RWPE2 (cell line): ENCODE results near the gene MNT.

Experiments used
- ATAC-seq: fragments of 200-7000 bp; cut with Tn5 transposase; 3 replicates; pipeline ENCODE4 v1.9.1; 2021; ENCODE audit warnings: low read depth
- DNase-seq: peaks from one replicate; pipeline ENCODE4 v3.0.0-alpha.2; 2020; ENCODE audit warnings: low spot score
- H3K27ac ChIP-seq: fragments of 450-650 bp; 2 replicates; pipeline ENCODE4 v1.5.1; 2017; ENCODE audit warnings: mild to moderate bottlenecking; ENCODE audit not compliant: poor library complexity, severe bottlenecking
- H3K27me3 ChIP-seq: fragments of 250-450 bp; sonication (Bioruptor Pico); 2 replicates; pipeline ENCODE4 v1.5.1; 2021; ENCODE audit warnings: mild to moderate bottlenecking, moderate library complexity; ENCODE audit not compliant: insufficient read depth, poor library complexity, severe bottlenecking
- H3K36me3 ChIP-seq: fragments of 250-450 bp; sonication (Bioruptor Pico); 2 replicates; pipeline ENCODE4 v1.5.1; 2020; ENCODE audit warnings: low read depth, mild to moderate bottlenecking, moderate library complexity
- H3K4me1 ChIP-seq: fragments of 250-450 bp; sonication (Bioruptor Pico); 2 replicates; pipeline ENCODE4 v1.5.1; 2021; ENCODE audit warnings: mild to moderate bottlenecking, moderate library complexity; ENCODE audit not compliant: insufficient read depth, poor library complexity, severe bottlenecking
- H3K4me3 ChIP-seq: fragments of 250-450 bp; sonication (Bioruptor Pico); 2 replicates; pipeline ENCODE4 v1.5.1; 2021; ENCODE audit warnings: mild to moderate bottlenecking, moderate library complexity; ENCODE audit not compliant: severe bottlenecking
- H3K9me3 ChIP-seq: fragments of 250-450 bp; sonication (Bioruptor Pico); 2 replicates; pipeline ENCODE4 v1.5.1; 2021; ENCODE audit warnings: mild to moderate bottlenecking, moderate library complexity; ENCODE audit not compliant: severe bottlenecking
- CTCF ChIP-seq: fragments of 450-650 bp; IDR thresholded peaks from one replicate; pipeline ENCODE4 v1.5.1; 2017; ENCODE audit warnings: mild to moderate bottlenecking, moderate library complexity; ENCODE audit not compliant: poor library complexity, severe bottlenecking

The MNT gene

GRCh38 chr17:2386400-2387085, 14.3 kb downstream of the MNT start:
- no peak overlapping the region for H3K4me3 ChIP-seq
- H3K27me3 ChIP-seq: no peaks in the 10 kb centered on the region
- H3K27ac ChIP-seq: peak overlapping the region; percentile 6
- H3K4me1 ChIP-seq: peaks cover 3% of the 10 kb centered on the region
- H3K9me3 ChIP-seq: no peaks in the 10 kb centered on the region
- TF ChIP-seq CTCF: no peak
- H3K36me3 ChIP-seq: no peaks in the 10 kb centered on the region
- ATAC-seq (peak; percentile 47), DNase-seq (peak; percentile 77)

- no peak for DNase-seq
- TF ChIP-seq CTCF: no peak
- peaks cover 3% of the 10 kb centered on the region for H3K4me1 ChIP-seq
- peak overlapping the region; percentile 6 for H3K27ac ChIP-seq
- H3K9me3 ChIP-seq: no peaks in the 10 kb centered on the region
- H3K36me3 ChIP-seq: no peaks in the 10 kb centered on the region; the same call in 1 of the 2 replicates
- ATAC-seq: no peak; the same call in 2 of the 3 replicates
- H3K27me3 ChIP-seq: no peaks in the 10 kb centered on the region
- no peak overlapping the region for H3K4me3 ChIP-seq
Measured at GRCh38 chr17:2385240-2386210, 15.3 kb downstream of the MNT start.

- no peak for DNase-seq
- peaks cover 3% of the 10 kb centered on the region for H3K4me1 ChIP-seq
- no peaks in the 10 kb centered on the region for H3K9me3 ChIP-seq
- peaks cover 4% of the 10 kb centered on the region for H3K36me3 ChIP-seq
- TF ChIP-seq CTCF: no peak
- H3K27ac ChIP-seq: no peak overlapping the region
- H3K4me3 ChIP-seq: no peak overlapping the region
- ATAC-seq: no peak
- H3K27me3 ChIP-seq: no peaks in the 10 kb centered on the region
Measured at GRCh38 chr17:2384439-2385127, 16.3 kb downstream of the MNT start.

- no peaks in the 10 kb centered on the region for H3K9me3 ChIP-seq
- DNase-seq (no peak), ATAC-seq (no peak)
- H3K4me1 ChIP-seq: peaks cover 3% of the 10 kb centered on the region
- no peaks in the 10 kb centered on the region for H3K27me3 ChIP-seq
- peaks cover 4% of the 10 kb centered on the region for H3K36me3 ChIP-seq
- no peak overlapping the region for H3K4me3 ChIP-seq
- no peak for TF ChIP-seq CTCF
- no peak overlapping the region for H3K27ac ChIP-seq
Measured at GRCh38 chr17:2383628-2384167, 17.2 kb downstream of the MNT start.
